WTC11 (cell line): ENCODE results near the gene RAPGEF1. TPM values are rescaled to one million over a fixed set of nuclear protein-coding genes. Genes with fewer than 3 reads are reported as not detected.

Experiments
- ATAC-seq: fragments of 200-7000 bp; cut with Tn5 transposase; 2 replicates; pipeline ENCODE4 v1.10.0; 2021; ENCODE audit warnings: mild to moderate bottlenecking, moderate library complexity
- CTCF ChIA-PET: fragments of 300-600 bp; sonication (Branson Sonifier 250); formaldehyde crosslinking; loops from one replicate; lab custom pipeline; 2021; ENCODE audit warnings: antibody characterized with exemption; lab: Charles Lee
- POLR2A ChIA-PET: fragments of 350-600 bp; sonication (Branson Sonifier 250); formaldehyde crosslinking; loops from one replicate; lab custom pipeline; 2021; ENCODE audit warnings: antibody characterized with exemption; lab: Charles Lee
- DNase-seq: peaks from one replicate; pipeline ENCODE4 v3.0.0; 2021; ENCODE audit warnings: low spot score
- H3K27ac Mint-ChIP-seq: 2 replicates; pipeline ENCODE4 v1.8.0; 2021; ENCODE audit warnings: mixed read lengths
- H3K27me3 Mint-ChIP-seq: 2 replicates; pipeline ENCODE4 v1.8.0; 2021; ENCODE audit warnings: low read depth, mild to moderate bottlenecking, moderate library complexity, mixed read lengths
- H3K36me3 Mint-ChIP-seq: 2 replicates; pipeline ENCODE4 v1.8.0; 2021; ENCODE audit warnings: mixed read lengths
- H3K4me1 Mint-ChIP-seq: 2 replicates; pipeline ENCODE4 v1.8.0; 2022; ENCODE audit warnings: mixed read lengths
- H3K4me3 Mint-ChIP-seq: 2 replicates; pipeline ENCODE4 v1.8.0; 2021; ENCODE audit warnings: mild to moderate bottlenecking, moderate library complexity, mixed read lengths
- H3K9me3 Mint-ChIP-seq: 2 replicates; pipeline ENCODE4 v1.8.0; 2021; ENCODE audit warnings: mixed read lengths
- ATF2 ChIP-seq: sonication (generic); formaldehyde crosslinking; IDR thresholded peaks from 2 replicates; pipeline ENCODE4 v1.8.1; 2022; ENCODE audit warnings: low read depth, missing genetic modification reagents, borderline replicate concordance
- ATF6 ChIP-seq: sonication (generic); formaldehyde crosslinking; IDR thresholded peaks from 2 replicates; pipeline ENCODE4 v1.8.1; 2023; ENCODE audit warnings: mild to moderate bottlenecking, missing genetic modification reagents
- CBFB ChIP-seq: sonication (generic); formaldehyde crosslinking; IDR thresholded peaks from 2 replicates; pipeline ENCODE4 v1.8.1; 2022; ENCODE audit warnings: mild to moderate bottlenecking, low read depth, missing genetic modification reagents
- CREM ChIP-seq: sonication (generic); formaldehyde crosslinking; IDR thresholded peaks from 2 replicates; pipeline ENCODE4 v1.8.1; 2022; ENCODE audit warnings: mild to moderate bottlenecking, missing genetic modification reagents, moderate library complexity
- FOXJ3 ChIP-seq: sonication (generic); formaldehyde crosslinking; IDR thresholded peaks from 2 replicates; pipeline ENCODE4 v1.9.0; 2021; ENCODE audit warnings: missing genetic modification reagents, mild to moderate bottlenecking, borderline replicate concordance
- PRRX2 ChIP-seq: fragments of 250-450 bp; sonication (Bioruptor Pico); IDR thresholded peaks from 2 replicates; pipeline ENCODE4 v1.8.0; 2021; ENCODE audit warnings: mild to moderate bottlenecking
- SMAD3 ChIP-seq: sonication (generic); formaldehyde crosslinking; IDR thresholded peaks from 2 replicates; pipeline ENCODE4 v1.8.0; 2022; ENCODE audit warnings: missing genetic modification reagents, mild to moderate bottlenecking, borderline replicate concordance
- TP53 ChIP-seq: sonication (generic); formaldehyde crosslinking; IDR thresholded peaks from 2 replicates; pipeline ENCODE4 v1.8.1; 2023; ENCODE audit warnings: mild to moderate bottlenecking, missing genetic modification reagents
- ZBTB43 ChIP-seq: sonication (generic); formaldehyde crosslinking; IDR thresholded peaks from 2 replicates; pipeline ENCODE4 v1.8.1; 2023; ENCODE audit warnings: mild to moderate bottlenecking, missing genetic modification reagents
- ZMAT4 ChIP-seq: fragments of 250-450 bp; sonication (Bioruptor Pico); IDR thresholded peaks from 2 replicates; pipeline ENCODE4 v1.9.0; 2021; ENCODE audit warnings: mild to moderate bottlenecking
- ZNF219 ChIP-seq: sonication (generic); formaldehyde crosslinking; IDR thresholded peaks from 2 replicates; pipeline ENCODE4 v1.8.0; 2023; ENCODE audit warnings: missing genetic modification reagents, mild to moderate bottlenecking, borderline replicate concordance
- total RNA-seq: library from RNA; stranded (reverse); gene quantifications from 3 replicates; pipeline ENCODE4 v1.2.3, GENCODE V29; 2021
- TF ChIP-seq, protein P1 (sequence below): sonication (generic); formaldehyde crosslinking; IDR thresholded peaks from 2 replicates; pipeline ENCODE4 v1.8.0; 2022; ENCODE audit warnings: mild to moderate bottlenecking, missing genetic modification reagents
- TF ChIP-seq, protein P2 (sequence below): sonication (generic); formaldehyde crosslinking; IDR thresholded peaks from 2 replicates; pipeline ENCODE4 v1.8.1; 2022; ENCODE audit warnings: low read depth, mild to moderate bottlenecking, moderate library complexity, missing genetic modification reagents, borderline replicate concordance

The RAPGEF1 gene
- total RNA-seq, 1 experiment from 2014 or later, result 66.2 TPM

DNA sequence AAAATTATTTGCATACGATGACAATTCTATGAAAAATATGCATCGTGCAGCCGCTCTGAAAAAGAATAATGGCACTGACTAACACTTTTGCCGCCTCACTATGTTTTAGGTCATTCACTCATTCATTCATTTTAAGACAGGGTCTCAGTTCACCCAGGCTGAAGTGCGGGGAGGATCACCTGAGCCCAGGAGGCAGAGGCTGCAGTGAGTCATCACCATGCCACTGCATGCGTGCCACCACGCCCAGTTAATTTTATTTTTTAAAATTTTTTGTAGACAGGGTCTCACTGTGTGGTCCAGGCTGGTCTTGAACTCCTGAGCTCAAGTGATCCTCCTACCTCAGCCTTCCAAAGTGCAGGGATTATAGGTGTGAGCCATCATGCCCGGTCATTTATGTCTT lies 37.0 kb downstream of the RAPGEF1 start:
- Mint-ChIP-seq H3K4me1 (peaks cover 91% of the 10 kb centered on the region), H3K36me3 (no peaks in the 10 kb centered on the region), H3K27ac (no peak overlapping the region; the same call in 1 of the 2 replicates), H3K27me3 (no peaks in the 10 kb centered on the region), H3K9me3 (no peaks in the 10 kb centered on the region), H3K4me3 (no peak overlapping the region)
- ChIA-PET CTCF (interaction anchor here (0.6 kb wide), 1 partner anchor 142 kb away, joined by 3 read pairs; no protein-coding TSS in a partner anchor), POLR2A (no interaction called here)
- TF ChIP-seq SMAD3 (CRISPR knock-in tag), result no peak
- no peak for TF ChIP-seq ZNF219 (CRISPR knock-in tag)
- no peak for TF ChIP-seq CBFB (CRISPR knock-in tag)
- no peak for TF ChIP-seq ZBTB43
- TF ChIP-seq, protein P1, sequence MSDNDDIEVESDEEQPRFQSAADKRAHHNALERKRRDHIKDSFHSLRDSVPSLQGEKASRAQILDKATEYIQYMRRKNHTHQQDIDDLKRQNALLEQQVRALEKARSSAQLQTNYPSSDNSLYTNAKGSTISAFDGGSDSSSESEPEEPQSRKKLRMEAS (CRISPR knock-in tag), result no peak
- no peak for TF ChIP-seq PRRX2
- DNase-seq, result no peak
- no peak for ATAC-seq

GRCh38 chr9:131701789-131702337 lies 38.0 kb downstream of the RAPGEF1 start:
- DNase-seq (no peak), ATAC-seq (peak; percentile 49)
- Mint-ChIP-seq H3K36me3 (no peaks in the 10 kb centered on the region), H3K27me3 (no peaks in the 10 kb centered on the region), H3K27ac (peak overlapping the region; percentile 63), H3K4me3 (no peak overlapping the region), H3K9me3 (no peaks in the 10 kb centered on the region), H3K4me1 (peaks cover 91% of the 10 kb centered on the region)
- TF ChIP-seq ZMAT4 (0 out of 2 replicates have a peak, but pooled peaks have one; percentile 72), ATF6 (no peak)
- POLR2A ChIA-PET, result no interaction called here
- CTCF ChIA-PET, result interaction anchor here (0.6 to 1.2 kb wide), 2 partner anchors 53 to 110 kb away, joined by 3 to 4 read pairs; no protein-coding TSS in a partner anchor

- POLR2A ChIA-PET, result no interaction called here
- Mint-ChIP-seq H3K9me3 (no peaks in the 10 kb centered on the region), H3K27ac (no peak overlapping the region), H3K36me3 (no peaks in the 10 kb centered on the region), H3K4me3 (no peak overlapping the region), H3K27me3 (no peaks in the 10 kb centered on the region), H3K4me1 (peaks cover 91% of the 10 kb centered on the region)
- ATAC-seq (no peak), DNase-seq (no peak)
- CTCF ChIA-PET, result interaction anchor here (1.2 kb wide), 1 partner anchor 54 kb away, joined by 4 read pairs; no protein-coding TSS in a partner anchor
- TF ChIP-seq FOXJ3, result no peak
- no peak for TF ChIP-seq TP53 (CRISPR knock-in tag)
- TF ChIP-seq, protein P2, sequence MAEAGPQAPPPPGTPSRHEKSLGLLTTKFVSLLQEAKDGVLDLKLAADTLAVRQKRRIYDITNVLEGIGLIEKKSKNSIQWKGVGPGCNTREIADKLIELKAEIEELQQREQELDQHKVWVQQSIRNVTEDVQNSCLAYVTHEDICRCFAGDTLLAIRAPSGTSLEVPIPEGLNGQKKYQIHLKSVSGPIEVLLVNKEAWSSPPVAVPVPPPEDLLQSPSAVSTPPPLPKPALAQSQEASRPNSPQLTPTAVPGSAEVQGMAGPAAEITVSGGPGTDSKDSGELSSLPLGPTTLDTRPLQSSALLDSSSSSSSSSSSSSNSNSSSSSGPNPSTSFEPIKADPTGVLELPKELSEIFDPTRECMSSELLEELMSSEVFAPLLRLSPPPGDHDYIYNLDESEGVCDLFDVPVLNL (CRISPR knock-in tag), result no peak
- no peak for TF ChIP-seq ATF2 (CRISPR knock-in tag)
- no peak for TF ChIP-seq CREM (CRISPR knock-in tag)
Measured at GRCh38 chr9:131701436-131701781, 38.5 kb downstream of the RAPGEF1 start.
